HG02759 (cell line): ENCODE measurements around the gene RAD54L.
"Not testable (repeated sequence)": the region's sequence is repeated elsewhere in the genome, so short reads cannot be mapped to it uniquely, and the experiment has no call there.

Experiments
- ATAC-seq: cut with Tn5 transposase; IDR thresholded peaks from one replicate; pipeline ENCODE4 v1.9.1; 2021; ENCODE audit warnings: mild to moderate bottlenecking, moderate library complexity; ENCODE audit not compliant: unreplicated experiment

RAD54L gene

DNA sequence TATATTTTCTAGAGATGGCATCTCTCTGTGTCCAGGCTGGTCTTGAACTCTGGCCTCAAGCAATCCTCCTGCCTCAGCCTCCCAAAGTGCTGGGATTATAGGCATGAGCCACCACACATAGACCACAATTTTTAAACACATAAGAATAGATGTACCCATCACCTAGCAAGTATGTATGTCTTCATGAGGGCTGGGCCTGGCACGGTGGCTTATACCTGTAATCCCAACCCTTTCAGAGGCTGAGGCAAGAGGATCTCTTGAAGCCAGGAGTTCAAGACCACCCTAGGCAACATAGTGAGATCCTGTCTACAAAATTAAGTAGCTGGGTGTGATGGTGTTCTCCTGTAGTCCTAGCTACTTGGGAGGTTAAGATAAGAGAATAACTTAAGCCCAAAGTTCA lies 69.8 kb downstream of the RAD54L start:
- no peak for ATAC-seq

DNA sequence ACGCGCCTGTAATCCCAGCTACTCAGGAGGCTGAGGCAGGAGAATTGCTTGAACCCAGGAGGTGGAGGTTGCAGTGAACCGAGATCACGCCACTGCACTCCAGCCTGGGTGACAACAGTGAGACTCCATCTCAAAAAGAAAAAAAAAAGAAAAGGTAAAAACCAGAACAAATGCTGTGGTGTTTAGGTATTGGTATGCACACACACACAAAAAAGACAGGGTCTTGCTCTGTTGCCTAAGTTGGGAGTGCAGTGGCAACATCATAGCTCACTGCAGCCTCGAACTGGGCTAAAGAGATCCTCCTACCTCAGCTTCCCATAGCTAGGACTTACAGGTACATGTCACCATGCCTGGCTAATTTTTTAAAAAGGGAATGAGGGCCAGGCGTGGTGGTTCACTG lies 71.7 kb downstream of the RAD54L start:
- ATAC-seq, result not testable (repeated sequence)

DNA sequence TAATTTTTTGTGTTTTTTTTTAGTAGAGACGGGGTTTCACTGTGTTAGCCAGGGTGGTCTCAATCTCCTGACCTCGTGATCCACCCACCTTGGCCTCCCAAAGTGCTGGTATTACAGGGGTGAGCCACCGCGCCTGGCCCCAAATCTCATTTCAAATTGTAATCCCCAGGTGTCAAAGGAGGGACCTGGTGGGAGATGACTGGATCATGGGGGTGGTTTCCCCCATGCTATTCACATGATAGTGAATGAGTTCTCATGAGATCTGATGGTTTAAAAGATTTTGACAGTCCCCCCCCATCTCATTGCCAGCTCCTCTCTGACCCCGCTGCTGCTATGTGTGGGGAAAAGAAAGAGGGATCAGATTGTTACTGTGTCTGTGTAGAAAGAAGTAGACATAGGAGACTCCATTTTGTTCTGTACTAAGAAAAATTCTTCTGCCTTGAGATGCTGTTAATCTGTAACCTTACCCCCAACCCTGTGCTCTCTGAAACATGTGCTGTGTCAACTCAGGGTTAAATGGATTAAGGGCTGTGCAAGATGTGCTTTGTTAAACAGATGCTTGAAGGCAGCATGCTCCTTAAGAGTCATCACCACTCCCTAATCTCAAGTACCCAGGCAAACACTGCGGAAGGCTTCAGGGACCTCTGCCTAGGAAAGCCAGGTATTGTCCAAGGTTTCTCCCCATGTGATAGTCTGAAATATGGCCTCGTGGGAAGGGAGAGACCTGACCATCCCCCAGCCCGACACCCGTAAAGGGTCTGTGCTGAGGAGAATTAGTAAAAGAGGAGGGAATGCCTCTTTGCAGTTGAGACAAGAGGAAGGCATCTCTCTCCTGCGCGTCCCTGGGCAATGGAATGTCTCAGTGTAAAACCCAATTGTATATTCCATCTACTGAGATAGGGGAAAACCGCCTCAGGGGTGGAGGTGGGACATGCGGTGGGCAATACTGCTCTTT lies 72.7 kb downstream of the RAD54L start:
- not testable (repeated sequence) for ATAC-seq

DNA sequence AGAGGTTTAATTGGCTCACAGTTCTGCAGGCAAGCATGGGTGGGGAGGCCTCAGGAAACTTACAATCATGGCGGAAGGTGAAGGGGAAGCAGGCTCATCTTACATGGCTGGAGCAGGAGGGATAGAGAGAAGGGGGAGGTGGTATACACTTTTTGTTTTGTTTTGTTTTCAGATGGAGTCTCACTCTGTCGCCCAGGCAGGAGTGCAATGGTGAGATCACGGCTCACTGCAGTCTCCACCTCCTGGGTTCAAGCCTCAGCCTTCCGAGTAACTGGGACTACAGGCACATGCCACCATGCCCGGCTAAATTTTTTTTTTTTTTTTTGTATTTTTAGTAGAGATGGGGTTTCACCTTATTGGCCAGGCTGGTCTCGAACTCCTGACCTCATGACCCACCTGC lies 74.6 kb downstream of the RAD54L start:
- not testable (repeated sequence) for ATAC-seq

DNA sequence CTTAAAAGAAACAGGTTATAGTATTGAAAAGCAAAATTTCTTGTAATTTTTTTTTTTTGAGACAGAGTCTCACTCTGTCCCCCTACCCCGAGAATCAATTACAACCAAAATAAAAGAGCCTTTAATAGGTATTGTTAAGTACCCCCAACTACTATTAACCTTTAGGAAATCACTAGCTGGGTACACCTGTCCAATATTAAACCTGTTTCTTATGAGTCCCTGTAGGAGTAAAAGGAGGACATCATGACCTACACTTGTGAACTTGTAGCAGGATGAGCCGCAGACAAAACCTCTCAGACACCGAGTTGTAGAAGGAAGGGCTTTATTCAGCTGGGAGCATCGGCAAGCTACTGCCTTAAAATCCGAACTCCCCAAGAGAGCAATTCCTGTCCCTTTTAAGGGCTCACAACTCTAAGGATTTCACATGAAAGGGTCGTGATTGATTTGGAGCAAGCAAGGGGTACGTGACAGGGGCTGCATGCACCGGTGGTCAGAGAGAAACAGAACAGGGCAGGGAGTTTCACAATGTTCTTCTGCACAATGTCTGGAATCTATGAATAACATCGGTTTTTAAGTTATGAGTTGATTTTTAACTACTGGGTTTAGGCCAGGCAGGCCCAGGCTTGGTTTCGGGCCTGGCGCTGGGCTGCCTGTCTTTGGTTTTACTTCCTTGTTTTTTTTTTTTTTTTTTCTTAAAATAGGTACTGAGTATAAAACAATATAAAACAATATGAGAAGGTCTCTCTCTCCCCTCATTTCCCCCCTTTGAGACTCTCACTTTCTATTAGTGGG lies 77.9 kb downstream of the RAD54L start:
- ATAC-seq, result peak; percentile 46
